ENCODE results near the gene ARHGEF1.
"Not testable (repeated sequence)": the region's sequence is repeated elsewhere in the genome, so short reads cannot be mapped to it uniquely, and the experiment has no call there.

The ARHGEF1 gene

DNA sequence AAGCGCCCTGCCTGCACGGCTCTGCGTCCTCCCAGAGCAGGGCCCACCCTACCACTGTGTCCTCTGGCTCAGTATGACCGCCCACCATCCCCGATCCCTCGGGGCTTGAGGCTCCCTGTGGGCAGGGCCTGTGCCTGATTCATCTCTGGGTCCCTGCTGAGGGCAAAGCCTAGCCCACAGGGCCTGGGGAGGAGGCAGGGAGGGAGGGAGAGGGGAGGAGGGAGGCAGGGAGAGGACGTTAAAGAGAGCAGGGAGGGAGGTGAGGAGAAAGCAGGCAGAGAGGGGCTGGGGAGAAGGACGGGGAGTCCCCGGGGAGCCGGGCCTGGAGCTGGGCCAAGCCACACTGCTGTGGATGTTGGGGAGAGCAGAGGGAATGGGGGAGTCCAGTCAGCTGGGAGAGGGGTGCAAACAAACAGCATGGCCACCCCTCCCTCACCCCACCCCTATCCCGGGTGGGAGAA, 49.3 kb downstream of the ARHGEF1 start:
- DNase-seq (ENCODE audit: insufficient read length) (no peak), FAIRE-seq (no peak)

DNA sequence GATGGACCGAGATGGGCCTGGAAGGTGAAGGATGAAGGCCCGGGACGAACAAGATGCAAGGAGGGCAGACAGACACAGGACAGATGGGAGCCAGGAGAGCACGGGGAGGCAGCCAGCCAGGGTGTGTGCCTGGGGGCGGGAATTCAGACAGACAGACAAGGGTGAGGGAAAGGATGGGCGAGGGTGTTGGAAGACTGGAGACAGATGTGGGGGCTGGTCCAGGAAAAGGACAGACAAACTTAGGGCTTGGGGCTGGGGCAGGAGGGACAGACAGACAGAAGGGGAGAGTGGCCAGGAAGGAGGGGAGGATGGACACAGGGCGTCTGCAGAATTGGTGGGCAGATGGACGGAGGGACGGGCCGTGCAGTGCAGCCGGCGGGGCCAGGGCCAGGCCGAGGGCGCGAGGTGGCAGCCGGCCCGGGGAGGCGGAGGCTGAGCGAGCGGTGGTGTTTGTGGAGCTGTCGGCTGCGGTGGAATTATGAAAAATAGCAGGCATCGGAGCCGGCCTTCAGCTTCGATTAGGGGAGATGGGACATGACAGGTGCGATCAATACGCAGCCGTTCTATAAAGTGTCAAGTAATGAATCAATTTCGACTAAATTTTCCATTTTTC, 49.8 kb downstream of the ARHGEF1 start:
- TF ChIP-seq TAF1 (IDR thresholded peaks at IDR 0.05; ENCODE audit: borderline replicate concordance, low read depth, low read length) = no peak
- no peak for TF ChIP-seq POLR2AphosphoS5 (IDR thresholded peaks at IDR 0.05; ENCODE audit: low read depth, low read length)
- no peak for TF ChIP-seq POLR2A (IDR thresholded peaks at IDR 0.05; ENCODE audit: low read depth, low read length)
- DNase-seq (ENCODE audit: insufficient read length) = no peak
- FAIRE-seq = no peak

More for the DNA sequence above, 49.3 kb downstream of the ARHGEF1 start:
- no peak for TF ChIP-seq POLR2A (IDR thresholded peaks at IDR 0.05; ENCODE audit: low read depth, low read length)
- TF ChIP-seq POLR2AphosphoS5 (IDR thresholded peaks at IDR 0.05; ENCODE audit: low read depth, low read length) = no peak
- no peak for TF ChIP-seq TAF1 (IDR thresholded peaks at IDR 0.05; ENCODE audit: borderline replicate concordance, low read depth, low read length)

DNA sequence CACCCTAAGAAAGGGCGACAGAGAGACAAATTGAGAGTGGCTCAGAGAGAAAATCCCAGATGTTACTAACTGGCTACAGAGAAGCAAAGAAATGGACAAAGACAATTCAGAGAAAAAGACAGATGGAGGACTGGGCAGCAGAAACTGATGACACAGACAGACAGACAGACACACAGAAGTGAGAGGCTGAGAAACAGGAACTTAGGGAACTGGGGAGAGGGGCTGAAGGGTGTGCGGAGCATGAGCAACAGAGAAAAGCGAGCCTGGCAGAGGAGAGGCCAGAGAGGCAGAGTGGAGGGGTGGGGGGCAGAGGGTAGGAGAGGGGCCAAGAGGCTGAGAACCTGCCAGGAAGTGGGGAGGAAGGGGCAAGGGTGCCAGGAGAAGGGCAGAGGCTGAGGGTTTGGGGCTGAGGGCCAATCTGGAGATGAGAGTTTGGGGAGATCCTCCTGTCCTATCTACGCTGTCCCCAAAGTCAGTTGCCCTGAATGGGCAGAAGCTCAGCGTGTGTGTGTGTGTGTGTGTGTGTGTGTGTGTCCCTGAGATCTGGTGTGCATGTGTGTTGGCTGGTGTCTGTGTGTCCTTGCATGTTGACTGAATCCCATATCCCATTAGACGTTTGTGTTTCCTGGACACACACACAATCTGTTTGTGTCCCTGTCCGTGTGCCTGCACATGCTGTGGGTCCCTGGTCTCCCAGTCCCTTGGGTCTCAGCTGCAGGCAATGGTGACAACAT, 50.9 kb downstream of the ARHGEF1 start:
- TF ChIP-seq POLR2AphosphoS5 (IDR thresholded peaks at IDR 0.05; ENCODE audit: low read depth, low read length) = no peak
- TF ChIP-seq TAF1 (IDR thresholded peaks at IDR 0.05; ENCODE audit: borderline replicate concordance, low read depth, low read length) = no peak
- no peak for TF ChIP-seq POLR2A (IDR thresholded peaks at IDR 0.05; ENCODE audit: low read depth, low read length)

DNA sequence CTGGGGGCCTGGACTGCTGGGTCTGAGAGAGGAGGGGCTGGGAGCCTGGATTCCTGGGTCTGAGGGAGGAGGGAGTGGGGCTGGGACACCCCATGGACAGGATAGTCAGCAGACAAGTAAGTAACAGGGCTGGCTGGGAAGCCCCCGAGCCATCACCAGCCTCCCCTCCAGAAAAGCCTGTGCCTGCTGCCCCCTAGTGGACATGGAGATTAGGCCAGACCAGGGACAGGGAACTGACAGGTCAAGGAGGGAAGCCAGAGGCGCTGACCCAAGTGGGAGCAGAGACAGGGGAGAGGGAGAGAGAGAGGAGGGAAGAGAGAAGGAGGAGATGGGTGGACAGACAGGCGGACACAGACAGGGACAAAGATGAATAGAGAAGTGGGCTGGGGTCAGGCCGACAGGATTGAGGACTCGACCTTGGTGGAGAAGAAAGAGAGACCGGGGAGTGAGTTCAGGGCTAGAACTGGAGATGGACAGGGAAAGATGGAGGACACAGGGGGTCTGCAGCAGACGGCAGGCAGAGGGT, 51.9 kb downstream of the ARHGEF1 start:
- FAIRE-seq (peak; percentile 87), DNase-seq (ENCODE audit: insufficient read length) (peak; percentile 84)
- no peak for TF ChIP-seq POLR2AphosphoS5 (IDR thresholded peaks at IDR 0.05; ENCODE audit: low read depth, low read length)
- no peak for TF ChIP-seq POLR2A (IDR thresholded peaks at IDR 0.05; ENCODE audit: low read depth, low read length)
- TF ChIP-seq TAF1 (IDR thresholded peaks at IDR 0.05; ENCODE audit: borderline replicate concordance, low read depth, low read length) = no peak

More for the DNA sequence above, 50.9 kb downstream of the ARHGEF1 start:
- DNase-seq (ENCODE audit: insufficient read length) (no peak), FAIRE-seq (no peak)

DNA sequence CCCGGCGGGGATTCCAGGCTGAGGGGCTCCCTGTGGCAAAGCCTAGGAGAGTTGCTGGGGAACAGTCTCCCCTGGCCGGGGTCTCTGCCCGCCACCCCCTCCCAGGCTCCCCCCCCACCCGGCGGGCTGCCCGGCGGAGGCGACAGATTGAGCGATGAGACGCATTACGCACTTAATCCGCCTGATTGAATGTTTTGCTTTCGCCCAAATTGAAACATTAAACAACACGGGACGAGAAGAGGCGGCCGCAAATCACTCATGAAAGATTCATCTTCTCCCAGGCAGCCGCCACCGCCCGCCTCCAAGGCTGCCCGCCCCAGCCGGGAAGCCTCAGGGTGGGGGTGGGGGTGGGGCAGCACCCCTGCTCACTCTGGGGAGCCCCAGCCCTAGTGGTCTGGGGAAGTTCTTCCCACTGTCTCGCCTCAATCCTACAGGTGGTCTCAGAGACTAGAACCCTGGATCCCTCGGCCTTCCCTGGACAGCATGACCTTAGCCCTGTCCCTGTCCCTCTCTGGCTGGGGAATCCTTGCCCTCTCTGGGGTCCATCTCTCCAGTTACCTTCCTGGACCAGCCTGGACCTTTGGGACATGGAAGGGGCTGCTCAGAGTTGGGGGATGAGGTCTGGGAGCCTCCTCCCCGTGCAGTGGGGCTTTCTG, 52.9 kb downstream of the ARHGEF1 start:
- no peak for TF ChIP-seq POLR2A (IDR thresholded peaks at IDR 0.05; ENCODE audit: low read depth, low read length)
- TF ChIP-seq TAF1 (IDR thresholded peaks at IDR 0.05; ENCODE audit: borderline replicate concordance, low read depth, low read length) = no peak
- TF ChIP-seq POLR2AphosphoS5 (IDR thresholded peaks at IDR 0.05; ENCODE audit: low read depth, low read length) = no peak
- DNase-seq (ENCODE audit: insufficient read length) (no peak), FAIRE-seq (peak; percentile 62)

DNA sequence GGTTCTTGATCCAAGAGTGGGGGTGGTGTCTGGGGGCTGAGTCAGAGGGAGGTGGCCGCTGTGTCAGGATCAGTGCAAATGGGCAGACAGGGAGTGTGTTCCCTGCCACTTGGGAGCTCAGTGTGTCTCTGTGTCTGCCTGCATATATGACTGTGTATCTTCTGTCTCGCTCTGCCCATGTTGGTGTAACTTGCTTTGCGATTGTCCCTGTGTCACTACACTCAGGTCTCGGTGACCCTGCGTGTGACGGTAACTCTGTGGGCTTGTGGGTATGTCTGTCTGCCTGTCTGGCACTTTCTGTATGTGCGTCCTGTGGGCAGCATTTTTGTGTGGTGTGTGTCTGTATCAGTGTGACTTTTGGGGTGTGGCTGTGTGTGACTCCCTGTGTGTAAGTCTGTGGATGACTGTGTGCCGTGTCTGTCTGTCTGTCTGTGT, 53.4 kb downstream of the ARHGEF1 start:
- TF ChIP-seq POLR2AphosphoS5 (IDR thresholded peaks at IDR 0.05; ENCODE audit: low read depth, low read length) (no peak), POLR2A (IDR thresholded peaks at IDR 0.05; ENCODE audit: low read depth, low read length) (no peak), TAF1 (IDR thresholded peaks at IDR 0.05; ENCODE audit: borderline replicate concordance, low read depth, low read length) (no peak)
- FAIRE-seq (peak; percentile 48), DNase-seq (ENCODE audit: insufficient read length) (no peak)

DNA sequence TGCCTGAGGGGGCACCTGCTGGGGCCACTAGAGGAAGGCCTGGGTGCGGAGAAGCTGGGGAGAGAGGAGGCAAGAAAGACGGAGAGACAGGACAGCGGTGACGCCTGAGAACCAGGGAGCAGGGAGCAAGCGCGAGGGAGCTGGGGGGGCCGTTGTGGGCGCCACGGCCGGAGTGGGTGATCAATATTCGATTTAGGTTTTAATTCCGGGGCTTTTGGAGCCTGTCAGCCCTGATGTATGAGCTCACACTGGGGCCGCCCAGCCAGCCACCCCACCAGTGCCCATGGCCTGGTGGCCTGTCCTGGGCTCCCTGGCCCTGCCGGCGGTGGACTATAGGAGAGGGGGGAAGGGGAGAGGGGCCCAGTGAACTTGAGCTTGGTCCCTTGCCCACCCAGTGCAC, 54.0 kb downstream of the ARHGEF1 start:
- DNase-seq (ENCODE audit: insufficient read length) (no peak), FAIRE-seq (no peak)
- TF ChIP-seq TAF1 (IDR thresholded peaks at IDR 0.05; ENCODE audit: borderline replicate concordance, low read depth, low read length) = no peak
- TF ChIP-seq POLR2AphosphoS5 (IDR thresholded peaks at IDR 0.05; ENCODE audit: low read depth, low read length) = no peak
- no peak for TF ChIP-seq POLR2A (IDR thresholded peaks at IDR 0.05; ENCODE audit: low read depth, low read length)

DNA sequence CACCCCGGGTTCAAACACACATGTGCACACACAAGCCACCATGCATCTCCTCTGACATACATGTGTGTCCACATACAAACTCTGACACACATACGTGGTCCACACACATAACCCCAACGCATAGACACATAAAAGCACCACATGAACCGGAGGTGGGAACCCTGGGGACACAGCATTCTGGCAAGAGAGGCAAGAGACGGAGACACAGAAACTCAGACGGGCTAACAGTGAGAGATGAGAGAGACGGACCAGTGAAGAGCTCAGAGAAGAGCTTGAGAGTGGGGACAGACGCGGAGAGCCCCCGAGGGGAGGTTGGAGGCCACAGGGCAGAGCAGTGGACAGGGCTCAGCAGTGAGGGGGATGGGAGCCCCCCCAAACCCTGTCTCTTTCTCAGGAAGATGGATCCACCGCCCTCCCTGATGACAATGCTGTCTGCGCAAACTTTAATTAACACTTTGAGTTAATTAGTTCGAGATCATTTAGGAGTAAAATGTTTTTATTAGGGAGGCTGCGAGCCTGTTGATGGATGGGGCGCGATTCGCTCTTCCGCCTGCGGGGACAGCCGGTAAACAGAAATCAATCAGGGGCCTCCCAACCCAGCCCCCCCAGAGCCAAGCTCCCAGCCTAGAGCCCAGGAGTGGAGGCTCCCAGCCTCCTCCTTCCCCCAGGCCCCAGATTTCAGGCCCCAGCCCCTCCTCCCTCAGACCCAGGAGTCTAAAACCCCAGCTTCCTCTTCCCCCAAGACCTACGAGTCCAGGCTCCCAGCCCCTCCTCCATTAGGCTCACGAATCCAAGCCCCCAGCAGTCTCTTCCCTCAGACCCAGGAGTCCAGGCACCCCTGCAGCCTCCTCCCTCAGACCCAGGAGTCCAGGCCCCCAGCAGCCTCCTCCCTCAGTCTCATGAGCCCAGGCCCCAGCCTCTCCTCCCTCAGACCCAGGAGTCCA, 54.8 kb downstream of the ARHGEF1 start:
- DNase-seq (ENCODE audit: insufficient read length) (no peak), FAIRE-seq (no peak)
- TF ChIP-seq POLR2A (IDR thresholded peaks at IDR 0.05; ENCODE audit: low read depth, low read length) (no peak), TAF1 (IDR thresholded peaks at IDR 0.05; ENCODE audit: borderline replicate concordance, low read depth, low read length) (no peak)

DNA sequence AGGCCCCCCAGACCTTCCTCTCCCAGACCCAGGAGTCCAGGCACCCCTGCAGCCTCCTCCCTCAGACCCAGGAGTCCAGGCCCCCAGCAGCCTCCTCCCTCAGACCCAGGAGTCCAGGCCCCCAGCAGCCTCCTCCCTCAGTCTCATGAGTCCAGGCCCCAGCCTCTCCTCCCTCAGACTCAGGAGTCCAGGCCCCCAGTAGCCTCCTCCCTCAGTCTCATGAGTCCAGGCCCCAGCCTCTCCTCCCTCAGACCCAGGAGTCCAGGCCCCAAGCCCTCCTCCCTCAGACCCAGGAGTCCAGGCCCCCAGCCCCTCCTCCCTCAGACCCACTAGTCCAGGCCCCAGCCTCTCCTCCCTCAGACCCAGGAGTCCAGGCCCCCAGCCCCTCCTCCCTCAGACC, 56.2 kb downstream of the ARHGEF1 start:
- DNase-seq (ENCODE audit: insufficient read length); FAIRE-seq: not testable (repeated sequence)

DNA sequence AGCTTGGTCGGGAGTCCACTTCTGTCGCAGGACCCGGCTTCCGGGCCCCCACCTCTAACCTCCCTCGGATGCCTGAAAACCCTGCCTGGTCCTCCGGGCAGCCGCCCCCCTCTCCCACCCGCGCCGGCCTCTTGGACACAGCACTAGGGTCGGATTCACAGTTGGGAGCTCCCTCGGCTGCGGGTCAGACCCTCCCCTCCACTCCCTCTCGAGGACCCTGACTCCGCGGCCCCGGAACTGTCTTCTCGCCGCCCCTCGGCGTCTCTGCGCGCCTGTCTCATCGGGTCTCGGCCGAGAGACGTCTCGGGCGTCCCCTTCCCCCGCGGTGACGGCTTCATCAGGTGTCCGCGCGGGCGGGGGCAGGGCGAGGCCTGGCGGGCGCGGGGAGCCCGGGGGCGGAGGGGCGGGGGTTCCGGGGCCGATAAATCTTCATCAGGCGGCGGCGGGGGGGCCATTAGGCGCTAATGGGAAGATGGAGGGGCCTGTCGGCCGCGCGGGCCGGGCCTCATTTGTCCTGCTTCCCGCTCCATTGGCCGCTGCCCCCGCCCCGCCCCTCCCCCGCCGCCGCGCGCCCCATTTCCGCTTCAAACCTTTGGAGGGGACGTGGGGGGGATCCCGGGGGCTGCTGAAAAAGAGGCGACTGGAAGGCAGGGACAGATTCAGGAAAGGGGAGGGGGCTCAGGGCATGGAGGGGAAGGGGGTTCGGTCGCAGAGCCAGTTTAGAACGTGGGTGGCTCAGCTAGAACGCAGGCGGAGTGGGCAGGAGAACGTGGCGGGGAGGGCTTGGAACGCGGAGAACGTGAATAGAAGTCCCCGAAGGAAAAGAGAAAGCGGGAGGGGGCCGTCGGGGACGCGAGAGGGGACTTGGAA, 57.1 kb downstream of the ARHGEF1 start:
- FAIRE-seq = peak; percentile 77
- TF ChIP-seq POLR2A (IDR thresholded peaks at IDR 0.05; ENCODE audit: low read depth, low read length) = peak; percentile 29; the same call in 1 of the 2 replicates
- TF ChIP-seq TAF1 (IDR thresholded peaks at IDR 0.05; ENCODE audit: borderline replicate concordance, low read depth, low read length) = peak; percentile 32; the same call in 1 of the 2 replicates
- 0 out of 2 replicates have a peak, but pooled peaks have one; percentile 34 for TF ChIP-seq POLR2AphosphoS5 (IDR thresholded peaks at IDR 0.05; ENCODE audit: low read depth, low read length)
- DNase-seq (ENCODE audit: insufficient read length) = peak; percentile 76
